ENCODE measurements around the gene ROBO2. TPM values are rescaled to one million over a fixed set of nuclear protein-coding genes. Genes with fewer than 3 reads are reported as not detected.

The ROBO2 gene
- total and polyA plus RNA-seq, 10 of the 15 experiments (the other 5 are each of a cell fraction or from before 2014, with no cell fraction given), result 0.22 to 2.5 (median 0.81) TPM

- H4K20me1 ChIP-seq (ENCODE audit: control insufficient read depth, insufficient read depth), result no peaks in the 10 kb centered on the region
- ChIA-PET CTCF (no interaction called here), POLR2A (no interaction called here), SMC1A (ENCODE audit: uncharacterized antibody, unreplicated experiment) (no interaction called here), RAD21 (ENCODE audit: unreplicated experiment) (no interaction called here)
- no peaks in the 10 kb centered on the region for H3K9me3 ChIP-seq (replicated peaks; ENCODE audit: control insufficient read depth, insufficient read depth, low read length)
- no peaks in the 10 kb centered on the region for H3K36me3 ChIP-seq (ENCODE audit: control insufficient read depth in 2 of 2, insufficient read depth in 2 of 2, low read length in 1 of 2)
- no peaks in the 10 kb centered on the region for H3K27me3 ChIP-seq (replicated peaks in 1 of 2; ENCODE audit: control insufficient read depth in 2 of 2, insufficient read depth in 2 of 2, low read length in 1 of 2)
- no peak overlapping the region for H3K4me2 ChIP-seq (ENCODE audit: control insufficient read depth, insufficient read depth)
- 12% methylated on average over 2 of the region's 2 CpGs for WGBS (ENCODE audit: insufficient coverage, insufficient replicate concordance, low lambda C conversion rate, missing lambda C conversion rate)
- H3K9ac ChIP-seq (ENCODE audit: control insufficient read depth, insufficient read depth, low read length), result no peak overlapping the region
- no peak for ATAC-seq
- intact Hi-C loops (cut with micrococcal nuclease; ENCODE audit: unreplicated experiment) (no loop called here), in situ Hi-C loops (cut with MboI) (no loop called here)
- H3K27ac ChIP-seq (ENCODE audit: control insufficient read depth, insufficient read depth), result no peak overlapping the region
- no peak for FAIRE-seq
- H3K4me3 ChIP-seq, result no peak overlapping the region
- no TSS peak for BruUV-seq (replicated peaks)
- H3K4me1 ChIP-seq (ENCODE audit: control insufficient read depth, insufficient read depth, low read length), result no peaks in the 10 kb centered on the region
- no peak for DNase-seq (ENCODE audit: low read depth, low spot score)
- no peaks in the 10 kb centered on the region for H3K79me2 ChIP-seq (ENCODE audit: control insufficient read depth, insufficient read depth, low read length)
- no peak for TF ChIP-seq RELA (IDR thresholded peaks at IDR 0.05; ENCODE audit: borderline replicate concordance, partially characterized antibody)
- no peak for TF ChIP-seq SREBF2 (IDR thresholded peaks at IDR 0.05; ENCODE audit: low read length)
- no peak for TF ChIP-seq MXI1 (IDR thresholded peaks at IDR 0.05; ENCODE audit: low read depth, low read length)
- no peak for TF ChIP-seq BACH1 (IDR thresholded peaks at IDR 0.05; ENCODE audit: borderline replicate concordance)
- TF ChIP-seq, protein P1, sequence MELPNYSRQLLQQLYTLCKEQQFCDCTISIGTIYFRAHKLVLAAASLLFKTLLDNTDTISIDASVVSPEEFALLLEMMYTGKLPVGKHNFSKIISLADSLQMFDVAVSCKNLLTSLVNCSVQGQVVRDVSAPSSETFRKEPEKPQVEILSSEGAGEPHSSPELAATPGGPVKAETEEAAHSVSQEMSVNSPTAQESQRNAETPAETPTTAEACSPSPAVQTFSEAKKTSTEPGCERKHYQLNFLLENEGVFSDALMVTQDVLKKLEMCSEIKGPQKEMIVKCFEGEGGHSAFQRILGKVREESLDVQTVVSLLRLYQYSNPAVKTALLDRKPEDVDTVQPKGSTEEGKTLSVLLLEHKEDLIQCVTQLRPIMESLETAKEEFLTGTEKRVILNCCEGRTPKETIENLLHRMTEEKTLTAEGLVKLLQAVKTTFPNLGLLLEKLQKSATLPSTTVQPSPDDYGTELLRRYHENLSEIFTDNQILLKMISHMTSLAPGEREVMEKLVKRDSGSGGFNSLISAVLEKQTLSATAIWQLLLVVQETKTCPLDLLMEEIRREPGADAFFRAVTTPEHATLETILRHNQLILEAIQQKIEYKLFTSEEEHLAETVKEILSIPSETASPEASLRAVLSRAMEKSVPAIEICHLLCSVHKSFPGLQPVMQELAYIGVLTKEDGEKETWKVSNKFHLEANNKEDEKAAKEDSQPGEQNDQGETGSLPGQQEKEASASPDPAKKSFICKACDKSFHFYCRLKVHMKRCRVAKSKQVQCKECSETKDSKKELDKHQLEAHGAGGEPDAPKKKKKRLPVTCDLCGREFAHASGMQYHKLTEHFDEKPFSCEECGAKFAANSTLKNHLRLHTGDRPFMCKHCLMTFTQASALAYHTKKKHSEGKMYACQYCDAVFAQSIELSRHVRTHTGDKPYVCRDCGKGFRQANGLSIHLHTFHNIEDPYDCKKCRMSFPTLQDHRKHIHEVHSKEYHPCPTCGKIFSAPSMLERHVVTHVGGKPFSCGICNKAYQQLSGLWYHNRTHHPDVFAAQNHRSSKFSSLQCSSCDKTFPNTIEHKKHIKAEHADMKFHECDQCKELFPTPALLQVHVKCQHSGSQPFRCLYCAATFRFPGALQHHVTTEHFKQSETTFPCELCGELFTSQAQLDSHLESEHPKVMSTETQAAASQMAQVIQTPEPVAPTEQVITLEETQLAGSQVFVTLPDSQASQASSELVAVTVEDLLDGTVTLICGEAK (IDR thresholded peaks at IDR 0.05; ENCODE audit: borderline replicate concordance), result no peak
- H2AFZ ChIP-seq (ENCODE audit: control insufficient read depth, low read depth, low read length), result no peak overlapping the region
Measured at GRCh38 chr3:77606372-77606771, 566.5 kb downstream of the ROBO2 start.

Data from GM12878 (cell line).